Neutrophil (primary cell): ENCODE data around the gene ADGRG3.

Source experiments
- H3K27ac ChIP-seq: fragments of 200-600 bp; sonication (generic); 2 replicates; pipeline ENCODE4 v1.5.1; 2016; ENCODE audit warnings: mild to moderate bottlenecking, moderate library complexity
- H3K27me3 ChIP-seq: fragments of 200-600 bp; sonication (generic); 2 replicates; pipeline ENCODE4 v1.6.0; 2016; ENCODE audit warnings: mild to moderate bottlenecking
- H3K36me3 ChIP-seq: fragments of 200-600 bp; sonication (generic); 2 replicates; pipeline ENCODE4 v1.5.1; 2017
- H3K4me1 ChIP-seq, 2 experiments: fragments of 200-600 bp in 1 of 2; sonication (generic) in 1 of 2; 1 replicate in 1 of 2; 2 replicates in 1 of 2; pipeline versions ENCODE4 v1.5.1 to v1.6.1; 2013 to 2016; ENCODE audit warnings: low read depth in 1 of 2, low read length in 1 of 2, mild to moderate bottlenecking in 1 of 2, moderate library complexity in 1 of 2; ENCODE audit not compliant: control insufficient read depth in 1 of 2, insufficient read depth in 1 of 2
- H3K4me3 ChIP-seq, 2 experiments: fragments of 200-600 bp in 1 of 2; sonication (generic) in 1 of 2; 1 replicate in 1 of 2; 2 replicates in 1 of 2; pipeline ENCODE4 v1.5.1; 2013 to 2016; ENCODE audit warnings: low read depth in 1 of 2, low read length in 1 of 2, mild to moderate bottlenecking in 1 of 2, moderate library complexity in 1 of 2
- H3K9me3 ChIP-seq: fragments of 200-600 bp; sonication (generic); 2 replicates; pipeline ENCODE4 v1.5.1; 2016
- TF ChIP-seq, protein P1 (sequence below): fragments of 200-600 bp; sonication (generic); IDR thresholded peaks from 2 replicates; pipeline ENCODE4 v1.5.1; 2016; ENCODE audit warnings: antibody characterized with exemption

ADGRG3 gene

DNA sequence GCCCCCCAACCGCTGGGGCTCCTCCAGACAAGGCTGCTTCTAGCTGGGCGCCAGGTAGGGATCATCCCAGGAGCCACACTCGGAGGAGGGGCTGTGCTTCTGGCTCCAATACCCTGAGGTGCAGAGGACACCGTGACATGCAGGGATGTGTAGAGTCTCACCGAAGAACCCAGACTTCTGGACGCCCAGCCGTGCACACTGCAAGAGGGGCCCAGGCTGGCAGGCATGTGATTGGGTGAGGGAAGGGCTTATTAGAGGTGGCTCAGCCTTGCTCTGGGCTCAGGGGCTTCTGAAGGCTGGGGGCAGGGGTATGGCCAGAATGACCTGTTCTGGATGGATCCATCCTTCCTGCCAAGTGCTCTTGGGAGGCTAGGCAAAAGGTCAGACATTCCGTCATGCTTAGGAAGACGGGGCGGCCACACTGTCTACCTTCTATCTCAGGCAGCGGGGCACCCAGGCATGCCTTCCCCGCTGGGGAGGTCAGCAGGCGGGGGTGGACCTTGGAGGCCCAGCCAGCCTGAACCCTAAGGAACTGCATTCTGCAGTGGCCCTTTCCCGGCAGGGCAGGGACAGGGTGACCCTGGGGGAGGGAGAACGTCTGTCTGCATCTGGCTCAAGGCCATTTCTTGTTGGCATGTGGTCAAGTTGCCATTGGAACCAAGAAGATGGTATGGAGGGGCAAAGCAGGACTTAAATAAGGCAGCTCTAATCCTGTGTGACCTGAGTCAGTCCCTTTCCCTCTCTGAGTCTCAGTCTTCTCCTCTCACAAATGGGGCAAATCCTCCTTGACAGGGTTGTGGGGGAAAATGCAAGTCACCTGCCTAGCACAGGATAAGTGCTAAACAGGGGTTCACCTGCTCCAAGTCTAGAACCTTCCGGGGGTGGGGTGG, 45.5 kb upstream of the ADGRG3 start:
- no peak overlapping the region for H3K27ac ChIP-seq
- H3K36me3 ChIP-seq, result no peaks in the 10 kb centered on the region
- H3K27me3 ChIP-seq, result peaks cover 32% of the 10 kb centered on the region
- TF ChIP-seq, protein P1, sequence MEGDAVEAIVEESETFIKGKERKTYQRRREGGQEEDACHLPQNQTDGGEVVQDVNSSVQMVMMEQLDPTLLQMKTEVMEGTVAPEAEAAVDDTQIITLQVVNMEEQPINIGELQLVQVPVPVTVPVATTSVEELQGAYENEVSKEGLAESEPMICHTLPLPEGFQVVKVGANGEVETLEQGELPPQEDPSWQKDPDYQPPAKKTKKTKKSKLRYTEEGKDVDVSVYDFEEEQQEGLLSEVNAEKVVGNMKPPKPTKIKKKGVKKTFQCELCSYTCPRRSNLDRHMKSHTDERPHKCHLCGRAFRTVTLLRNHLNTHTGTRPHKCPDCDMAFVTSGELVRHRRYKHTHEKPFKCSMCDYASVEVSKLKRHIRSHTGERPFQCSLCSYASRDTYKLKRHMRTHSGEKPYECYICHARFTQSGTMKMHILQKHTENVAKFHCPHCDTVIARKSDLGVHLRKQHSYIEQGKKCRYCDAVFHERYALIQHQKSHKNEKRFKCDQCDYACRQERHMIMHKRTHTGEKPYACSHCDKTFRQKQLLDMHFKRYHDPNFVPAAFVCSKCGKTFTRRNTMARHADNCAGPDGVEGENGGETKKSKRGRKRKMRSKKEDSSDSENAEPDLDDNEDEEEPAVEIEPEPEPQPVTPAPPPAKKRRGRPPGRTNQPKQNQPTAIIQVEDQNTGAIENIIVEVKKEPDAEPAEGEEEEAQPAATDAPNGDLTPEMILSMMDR, result no peak
- no peaks in the 10 kb centered on the region for H3K9me3 ChIP-seq
- H3K4me3 ChIP-seq, result no peak overlapping the region
- no peaks in the 10 kb centered on the region for H3K4me1 ChIP-seq

DNA sequence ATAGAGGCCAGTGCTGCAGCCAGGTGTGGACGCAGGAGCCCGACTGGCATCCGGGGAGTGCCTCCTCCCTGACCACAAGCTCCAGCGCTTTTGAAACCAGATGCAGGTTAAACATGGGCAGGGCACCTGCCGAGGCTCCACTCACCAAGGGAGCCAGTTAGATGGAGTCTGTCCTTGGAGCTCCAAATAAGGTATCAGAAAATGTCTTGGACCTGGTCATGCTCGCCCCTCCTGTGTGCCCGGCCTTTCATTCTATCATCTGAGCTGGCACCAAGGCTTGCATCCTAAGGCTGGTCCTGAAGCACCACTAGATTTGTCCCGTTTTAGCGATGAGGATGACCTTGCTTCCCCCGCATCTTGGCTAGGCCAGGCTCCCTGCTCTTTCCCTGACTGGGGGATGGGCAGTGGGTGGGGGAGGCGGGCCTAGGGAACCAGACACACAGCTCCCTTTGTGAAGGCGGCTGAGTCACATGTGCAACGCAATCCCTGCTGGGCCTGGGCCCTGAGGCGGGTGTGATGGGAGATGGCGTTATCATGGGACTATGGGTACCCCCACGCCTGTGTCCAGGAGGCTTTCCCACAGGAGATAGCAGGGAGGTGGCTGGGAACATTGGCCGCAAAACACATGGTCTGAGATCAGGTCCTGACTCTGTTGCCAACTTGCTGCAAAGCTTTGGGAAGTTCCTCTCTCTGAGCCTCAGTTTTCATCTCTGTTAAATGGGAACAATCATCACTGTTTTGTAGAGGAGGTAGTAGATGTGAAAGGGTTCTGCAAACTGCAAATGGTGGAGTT, 44.7 kb upstream of the ADGRG3 start:
- Histone ChIP-seq H3K36me3 (no peaks in the 10 kb centered on the region), H3K4me3 (no peak overlapping the region), H3K27ac (no peak overlapping the region), H3K27me3 (peaks cover 41% of the 10 kb centered on the region), H3K4me1 (no peaks in the 10 kb centered on the region), H3K9me3 (no peaks in the 10 kb centered on the region)
- TF ChIP-seq, protein P1, result no peak

DNA sequence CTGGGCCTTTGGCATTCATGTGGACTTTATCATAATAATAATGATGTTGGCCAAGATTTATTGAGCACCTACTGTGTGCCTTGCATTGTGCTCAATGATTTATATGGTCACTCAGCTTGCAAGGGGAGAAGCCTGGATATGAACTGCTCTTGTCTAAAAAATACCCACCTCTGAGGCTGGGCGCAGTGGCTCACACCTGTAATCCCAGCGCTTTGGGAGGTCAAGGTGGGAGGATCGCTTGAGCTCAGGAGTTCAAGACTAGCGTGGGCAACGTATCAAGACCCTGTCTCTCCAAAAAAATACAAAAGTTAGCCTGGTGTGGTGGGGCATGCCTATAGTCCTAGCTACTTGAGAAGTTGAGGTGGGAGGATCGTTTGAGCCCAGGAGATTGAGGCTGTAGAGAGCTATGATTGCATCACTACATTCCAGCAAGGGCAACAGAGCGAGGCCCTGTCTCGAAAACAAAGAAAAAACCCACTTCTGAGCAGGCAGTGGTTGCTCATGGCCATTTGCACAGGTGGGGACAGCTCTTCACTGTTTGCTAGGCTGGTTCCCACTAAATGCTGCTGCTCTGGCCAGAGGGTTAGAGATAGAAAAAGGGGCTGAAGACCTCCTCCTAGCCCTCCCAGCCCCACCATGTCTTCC, 43.9 kb upstream of the ADGRG3 start:
- Histone ChIP-seq H3K4me1 (no peaks in the 10 kb centered on the region), H3K36me3 (no peaks in the 10 kb centered on the region), H3K27me3 (peaks cover 48% of the 10 kb centered on the region), H3K9me3 (no peaks in the 10 kb centered on the region), H3K4me3 (no peak overlapping the region), H3K27ac (no peak overlapping the region)
- TF ChIP-seq, protein P1, result no peak

DNA sequence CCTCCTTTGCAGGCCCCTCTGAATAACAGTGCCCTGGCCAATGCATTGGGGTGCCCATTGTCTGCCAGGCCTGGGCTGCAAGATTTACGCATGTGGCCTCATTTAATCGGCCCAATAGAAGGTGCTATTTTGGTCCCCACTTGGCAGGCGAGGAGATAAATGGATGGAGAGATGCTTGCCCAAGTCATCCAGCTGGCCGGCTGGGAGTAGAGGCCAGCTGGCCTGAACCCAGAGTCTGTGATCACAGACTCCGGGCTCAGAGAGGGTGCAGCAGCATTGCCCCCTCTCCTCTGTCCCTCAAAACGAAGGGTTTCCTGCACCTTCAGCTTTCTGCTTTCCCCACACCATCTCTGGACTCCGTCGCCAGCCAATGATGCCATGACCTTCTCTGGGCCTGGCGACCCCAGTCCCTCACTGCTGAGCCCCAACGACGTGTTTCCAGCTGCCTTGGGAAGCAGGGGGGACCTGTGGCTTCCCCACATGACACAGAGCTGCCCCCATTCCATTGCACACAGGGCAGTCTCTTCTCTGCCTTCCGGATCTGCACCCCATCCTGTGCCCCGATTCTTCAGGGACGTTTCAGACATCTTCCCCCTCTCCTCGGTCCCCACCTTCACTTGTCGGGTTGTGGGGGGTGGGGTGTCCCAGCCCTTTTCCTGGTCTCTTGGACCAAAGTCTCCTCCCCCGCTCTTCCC, 43.2 kb upstream of the ADGRG3 start:
- Histone ChIP-seq H3K4me3 (no peak overlapping the region), H3K4me1 (no peaks in the 10 kb centered on the region), H3K36me3 (no peaks in the 10 kb centered on the region), H3K9me3 (no peaks in the 10 kb centered on the region), H3K27ac (no peak overlapping the region), H3K27me3 (peaks cover 56% of the 10 kb centered on the region)
- TF ChIP-seq, protein P1, result no peak
